ENCODE results near the gene EML1.

DNA sequence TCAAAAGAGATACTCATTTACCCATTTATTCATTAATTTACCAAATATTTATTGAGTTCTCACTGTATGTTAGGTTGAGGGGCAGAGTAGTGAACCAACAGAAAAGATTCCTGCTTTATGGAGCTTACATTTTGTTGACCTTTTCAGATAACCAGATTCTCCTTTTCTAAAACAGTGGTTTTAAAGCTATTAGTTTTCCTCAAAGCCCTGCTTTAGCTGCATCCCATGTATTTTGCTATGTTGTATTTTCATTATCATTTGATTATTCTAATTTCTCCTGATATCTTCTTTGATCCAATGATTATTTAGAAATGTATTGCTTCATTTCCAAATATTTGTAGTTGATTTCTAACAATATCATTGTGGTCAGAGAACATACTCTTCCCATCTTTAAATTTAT is 53.6 kb downstream of the EML1 start:
- no peak for TF ChIP-seq CTCF (IDR thresholded peaks at IDR 0.05)
- no peak for TF ChIP-seq POLR2AphosphoS5 (IDR thresholded peaks at IDR 0.05)

Data from esophagus muscularis mucosa (tissue), 3 donors.